ENCODE results near the gene ULBP3.

ULBP3 gene

DNA sequence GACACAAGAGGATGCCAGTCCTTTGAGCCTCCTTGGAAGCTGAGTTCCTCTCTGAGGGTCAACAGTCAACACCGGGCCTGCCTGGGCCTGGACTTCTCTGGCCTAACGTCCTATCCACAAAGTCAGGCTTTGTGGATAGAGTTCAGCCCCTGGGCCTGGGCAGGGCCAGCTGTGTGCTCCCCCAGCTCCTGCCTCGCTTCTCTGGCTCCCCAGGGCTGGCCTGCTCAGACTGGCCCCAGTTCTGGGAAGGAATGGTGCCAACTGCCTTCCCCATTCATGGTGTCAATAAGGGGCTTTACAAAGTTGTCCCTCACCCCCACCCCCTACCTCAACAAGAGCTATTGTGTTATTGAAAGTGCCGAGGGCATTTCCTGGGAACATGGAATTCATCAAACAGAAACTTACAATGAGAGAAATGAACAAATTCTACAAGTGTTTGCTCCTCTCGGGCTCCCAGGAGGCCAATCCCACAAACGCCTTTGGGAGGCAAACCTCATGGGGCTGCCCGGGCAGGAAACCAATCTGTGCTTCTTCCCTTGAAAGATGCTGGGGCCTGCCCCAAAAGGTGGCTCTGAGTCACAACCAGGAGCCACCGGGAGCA lies 47.4 kb upstream of the ULBP3 start:
- no peak overlapping the region for H3K4me3 ChIP-seq (ENCODE audit: low read length)
- H3K27me3 ChIP-seq (ENCODE audit: control insufficient read depth, low read length), result no peaks in the 10 kb centered on the region
- TF ChIP-seq CTCF (IDR thresholded peaks at IDR 0.05; ENCODE audit: low read depth, low read length, poor library complexity, severe bottlenecking), result no peak
- TF ChIP-seq EZH2phosphoT487 (IDR thresholded peaks at IDR 0.05; ENCODE audit: borderline replicate concordance, low read length), result no peak
- no peaks in the 10 kb centered on the region for H3K9me2 ChIP-seq (replicated peaks; ENCODE audit: control insufficient read depth, low read length)
- H3K4me1 ChIP-seq (ENCODE audit: control insufficient read depth, low read length), result peaks cover 31% of the 10 kb centered on the region
- no peaks in the 10 kb centered on the region for H4K20me1 ChIP-seq (ENCODE audit: control insufficient read depth, insufficient read depth, low read depth, low read length)
- no peaks in the 10 kb centered on the region for H3K79me2 ChIP-seq (ENCODE audit: control insufficient read depth, low read length)
- H3K36me3 ChIP-seq (ENCODE audit: control insufficient read depth, low read length), result no peaks in the 10 kb centered on the region
- no peak overlapping the region for H3K4me2 ChIP-seq (ENCODE audit: low read length)
- 0 out of 2 replicates have a peak, but pooled peaks cover 6% of the 10 kb centered on the region for H3F3A ChIP-seq (ENCODE audit: control insufficient read depth, insufficient read depth)
- no peak overlapping the region for H3K27ac ChIP-seq (ENCODE audit: low read depth, low read length)
- H3K9me3 ChIP-seq (ENCODE audit: control insufficient read depth, insufficient read depth, low read length), result peaks cover 3% of the 10 kb centered on the region; the same call in 1 of the 2 replicates

- no peak for TF ChIP-seq CTCF (IDR thresholded peaks at IDR 0.05; ENCODE audit: low read depth, low read length, poor library complexity, severe bottlenecking)
- no peak for TF ChIP-seq EZH2phosphoT487 (IDR thresholded peaks at IDR 0.05; ENCODE audit: borderline replicate concordance, low read length)
- Histone ChIP-seq H3K79me2 (ENCODE audit: control insufficient read depth, low read length) (no peaks in the 10 kb centered on the region), H3K9me3 (ENCODE audit: control insufficient read depth, insufficient read depth, low read length) (peaks cover 3% of the 10 kb centered on the region; the same call in 1 of the 2 replicates), H3F3A (ENCODE audit: control insufficient read depth, insufficient read depth) (0 out of 2 replicates have a peak, but pooled peaks cover 6% of the 10 kb centered on the region), H3K4me3 (ENCODE audit: low read length) (no peak overlapping the region), H4K20me1 (ENCODE audit: control insufficient read depth, insufficient read depth, low read depth, low read length) (no peaks in the 10 kb centered on the region), H3K27me3 (ENCODE audit: control insufficient read depth, low read length) (no peaks in the 10 kb centered on the region), H3K9me2 (replicated peaks; ENCODE audit: control insufficient read depth, low read length) (no peaks in the 10 kb centered on the region), H3K4me2 (ENCODE audit: low read length) (no peak overlapping the region), H3K4me1 (ENCODE audit: control insufficient read depth, low read length) (peaks cover 27% of the 10 kb centered on the region), H3K27ac (ENCODE audit: low read depth, low read length) (no peak overlapping the region), H3K36me3 (ENCODE audit: control insufficient read depth, low read length) (no peaks in the 10 kb centered on the region)
Measured at GRCh38 chr6:150115769-150116168, 46.8 kb upstream of the ULBP3 start.

- Histone ChIP-seq H3K9me3 (ENCODE audit: control insufficient read depth, insufficient read depth, low read length) (peaks cover 3% of the 10 kb centered on the region; the same call in 1 of the 2 replicates), H3K79me2 (ENCODE audit: control insufficient read depth, low read length) (no peaks in the 10 kb centered on the region), H3K4me3 (ENCODE audit: low read length) (no peak overlapping the region), H3K27me3 (ENCODE audit: control insufficient read depth, low read length) (no peaks in the 10 kb centered on the region), H4K20me1 (ENCODE audit: control insufficient read depth, insufficient read depth, low read depth, low read length) (no peaks in the 10 kb centered on the region), H3K9me2 (replicated peaks; ENCODE audit: control insufficient read depth, low read length) (no peaks in the 10 kb centered on the region), H3F3A (ENCODE audit: control insufficient read depth, insufficient read depth) (no peaks in the 10 kb centered on the region), H3K4me1 (ENCODE audit: control insufficient read depth, low read length) (no peaks in the 10 kb centered on the region), H3K27ac (ENCODE audit: low read depth, low read length) (no peak overlapping the region), H3K36me3 (ENCODE audit: control insufficient read depth, low read length) (no peaks in the 10 kb centered on the region), H3K4me2 (ENCODE audit: low read length) (no peak overlapping the region)
- no peak for TF ChIP-seq EZH2phosphoT487 (IDR thresholded peaks at IDR 0.05; ENCODE audit: borderline replicate concordance, low read length)
- no peak for TF ChIP-seq CTCF (IDR thresholded peaks at IDR 0.05; ENCODE audit: low read depth, low read length, poor library complexity, severe bottlenecking)
Measured at GRCh38 chr6:150112233-150112632, 43.3 kb upstream of the ULBP3 start.
